HUES6 (cell line): Measurements from ENCODE around the gene HNF4A.

ENCODE experiments used
- H3K27ac ChIP-seq: 2 replicates; pipeline ENCODE4 v1.7.0; 2013; ENCODE audit warnings: low read depth, mild to moderate bottlenecking, low read length, inconsistent platforms
- H3K27me3 ChIP-seq: 2 replicates; pipeline ENCODE4 v1.6.1; 2013; ENCODE audit warnings: low read length; ENCODE audit not compliant: control insufficient read depth, insufficient read depth
- H3K36me3 ChIP-seq: 2 replicates; pipeline ENCODE4 v1.6.1; 2013; ENCODE audit warnings: low read length; ENCODE audit not compliant: control insufficient read depth, insufficient read depth
- H3K4me1 ChIP-seq: 2 replicates; pipeline ENCODE4 v1.6.1; 2013; ENCODE audit warnings: low read length; ENCODE audit not compliant: control insufficient read depth, insufficient read depth
- H3K4me3 ChIP-seq: 2 replicates; pipeline ENCODE4 v1.5.1; 2013; ENCODE audit warnings: low read depth, low read length
- H3K9ac ChIP-seq: one replicate; pipeline ENCODE4 v1.6.1; 2013; ENCODE audit warnings: mild to moderate bottlenecking, low read length
- H3K9me3 ChIP-seq: 2 replicates; pipeline ENCODE4 v1.6.1; 2013; ENCODE audit warnings: low read depth, low read length; ENCODE audit not compliant: control insufficient read depth, insufficient read depth

The HNF4A gene

GRCh38 chr20:44407402-44408184 lies 52.1 kb downstream of the HNF4A start:
- Histone ChIP-seq H3K4me3 (no peak overlapping the region), H3K9me3 (no peaks in the 10 kb centered on the region), H3K27ac (no peak overlapping the region)

GRCh38 chr20:44409132-44409600 lies 53.7 kb downstream of the HNF4A start:
- H3K9ac ChIP-seq: no peak overlapping the region
- H3K4me3 ChIP-seq: no peak overlapping the region
- no peaks in the 10 kb centered on the region for H3K36me3 ChIP-seq
- H3K4me1 ChIP-seq: peaks cover 3% of the 10 kb centered on the region; the same call in 1 of the 2 replicates
- no peaks in the 10 kb centered on the region for H3K9me3 ChIP-seq
- H3K27ac ChIP-seq: no peak overlapping the region
- H3K27me3 ChIP-seq: no peaks in the 10 kb centered on the region

More at GRCh38 chr20:44407402-44408184, 52.1 kb downstream of the HNF4A start:
- H3K4me1 ChIP-seq: peaks cover 1% of the 10 kb centered on the region; the same call in 1 of the 2 replicates
- no peak overlapping the region for H3K9ac ChIP-seq
- no peaks in the 10 kb centered on the region for H3K27me3 ChIP-seq
- no peaks in the 10 kb centered on the region for H3K36me3 ChIP-seq

DNA sequence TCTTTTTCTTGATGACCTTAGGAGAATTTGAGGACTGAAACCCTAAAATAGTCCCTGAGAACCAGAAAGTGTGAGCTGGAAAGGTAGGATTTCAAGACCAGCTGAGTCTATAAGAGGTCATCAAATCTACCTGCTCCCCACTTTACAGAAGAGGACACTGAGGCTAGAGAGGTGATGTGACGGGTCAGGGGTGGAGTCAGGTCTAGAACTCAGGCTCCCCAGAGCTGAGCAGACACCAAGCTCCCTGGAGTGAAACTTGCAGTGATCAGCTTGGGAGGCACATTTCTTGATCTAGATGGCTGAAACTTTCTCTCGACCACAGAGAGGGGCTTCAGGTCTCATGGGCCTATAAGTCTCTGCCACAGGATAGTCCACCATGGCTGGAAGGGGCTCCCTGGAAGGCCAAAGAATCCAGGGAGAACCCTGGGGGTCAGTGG lies 55.1 kb downstream of the HNF4A start:
- H3K27me3 ChIP-seq: no peaks in the 10 kb centered on the region
- no peak overlapping the region for H3K27ac ChIP-seq
- H3K4me3 ChIP-seq: no peak overlapping the region
- H3K4me1 ChIP-seq: peaks cover 3% of the 10 kb centered on the region; the same call in 1 of the 2 replicates
- no peaks in the 10 kb centered on the region for H3K9me3 ChIP-seq
- no peak overlapping the region for H3K9ac ChIP-seq
- H3K36me3 ChIP-seq: no peaks in the 10 kb centered on the region

DNA sequence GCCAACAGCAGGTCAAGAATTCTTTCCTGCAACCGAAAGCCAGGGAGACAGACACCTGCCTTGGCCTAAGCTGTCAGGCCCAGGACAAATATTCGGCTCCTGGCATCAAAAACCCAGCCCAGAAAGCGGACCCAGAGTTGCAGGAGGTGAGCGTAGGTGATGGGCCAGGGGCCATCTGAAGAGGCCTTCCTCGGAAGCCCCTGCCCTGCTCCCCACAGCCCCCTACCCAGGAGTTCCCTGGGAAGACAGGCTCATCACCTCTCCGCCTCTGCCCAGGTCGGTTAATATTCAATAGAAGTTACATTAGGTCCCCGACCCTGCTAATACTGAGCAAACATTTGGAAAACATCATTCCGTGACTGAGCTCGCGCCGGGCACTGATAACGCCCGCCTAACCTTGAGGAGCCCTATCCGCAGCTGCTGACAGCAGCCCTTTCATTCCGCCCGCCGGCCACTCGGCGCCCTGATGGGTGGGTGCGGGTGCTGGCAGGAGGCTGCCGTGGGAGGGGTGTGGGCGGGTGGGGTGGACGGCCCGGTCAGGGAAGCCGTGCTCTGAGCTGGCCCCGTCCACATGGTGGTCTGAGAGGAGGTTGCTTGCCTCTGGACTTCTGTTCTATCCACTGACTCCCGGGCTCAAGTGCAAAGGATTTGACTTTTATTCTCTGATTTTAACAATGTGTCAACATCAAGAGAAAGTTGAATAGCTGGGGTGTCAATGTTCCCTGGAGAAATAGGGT lies 55.7 kb downstream of the HNF4A start:
- Histone ChIP-seq H3K4me3 (no peak overlapping the region), H3K4me1 (peaks cover 3% of the 10 kb centered on the region; the same call in 1 of the 2 replicates), H3K27me3 (peaks cover 2% of the 10 kb centered on the region; the same call in 1 of the 2 replicates), H3K9ac (no peak overlapping the region), H3K27ac (no peak overlapping the region), H3K9me3 (no peaks in the 10 kb centered on the region), H3K36me3 (no peaks in the 10 kb centered on the region)

DNA sequence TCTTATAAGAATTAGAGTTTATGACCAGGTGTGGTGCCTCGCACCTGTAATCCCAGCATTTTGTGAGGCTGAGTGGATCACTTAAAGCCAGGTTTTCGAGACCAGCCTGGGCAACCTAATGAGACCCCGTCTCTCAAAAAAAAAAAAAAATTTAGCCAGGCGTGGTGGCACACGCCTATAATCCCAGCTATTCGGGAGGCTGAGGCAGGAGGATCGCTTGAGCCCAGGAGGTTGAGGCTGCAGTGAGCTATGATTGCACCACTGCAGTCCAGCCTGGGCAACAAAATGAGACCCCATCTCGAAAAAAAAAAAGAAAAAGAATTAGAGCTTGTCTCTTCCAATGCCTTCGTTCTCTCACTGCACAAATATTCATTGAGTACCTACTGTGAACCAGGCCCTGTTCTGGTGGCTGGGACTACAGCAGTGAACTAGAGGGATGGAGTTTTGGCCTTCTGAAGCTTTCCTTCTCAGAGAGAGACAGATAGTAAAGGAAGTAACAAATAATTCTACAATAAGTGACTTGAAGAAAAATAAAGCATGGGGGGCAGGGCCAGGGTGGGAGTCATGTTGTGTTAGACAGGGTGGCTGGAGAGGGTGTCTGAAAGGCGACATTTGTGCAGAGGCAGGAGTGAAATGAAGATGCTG lies 56.4 kb downstream of the HNF4A start:
- peaks cover 3% of the 10 kb centered on the region; the same call in 1 of the 2 replicates for H3K4me1 ChIP-seq
- H3K27me3 ChIP-seq: peaks cover 3% of the 10 kb centered on the region; the same call in 1 of the 2 replicates
- H3K4me3 ChIP-seq: no peak overlapping the region
- H3K27ac ChIP-seq: no peak overlapping the region
- no peak overlapping the region for H3K9ac ChIP-seq
- H3K9me3 ChIP-seq: no peaks in the 10 kb centered on the region
- H3K36me3 ChIP-seq: no peaks in the 10 kb centered on the region

DNA sequence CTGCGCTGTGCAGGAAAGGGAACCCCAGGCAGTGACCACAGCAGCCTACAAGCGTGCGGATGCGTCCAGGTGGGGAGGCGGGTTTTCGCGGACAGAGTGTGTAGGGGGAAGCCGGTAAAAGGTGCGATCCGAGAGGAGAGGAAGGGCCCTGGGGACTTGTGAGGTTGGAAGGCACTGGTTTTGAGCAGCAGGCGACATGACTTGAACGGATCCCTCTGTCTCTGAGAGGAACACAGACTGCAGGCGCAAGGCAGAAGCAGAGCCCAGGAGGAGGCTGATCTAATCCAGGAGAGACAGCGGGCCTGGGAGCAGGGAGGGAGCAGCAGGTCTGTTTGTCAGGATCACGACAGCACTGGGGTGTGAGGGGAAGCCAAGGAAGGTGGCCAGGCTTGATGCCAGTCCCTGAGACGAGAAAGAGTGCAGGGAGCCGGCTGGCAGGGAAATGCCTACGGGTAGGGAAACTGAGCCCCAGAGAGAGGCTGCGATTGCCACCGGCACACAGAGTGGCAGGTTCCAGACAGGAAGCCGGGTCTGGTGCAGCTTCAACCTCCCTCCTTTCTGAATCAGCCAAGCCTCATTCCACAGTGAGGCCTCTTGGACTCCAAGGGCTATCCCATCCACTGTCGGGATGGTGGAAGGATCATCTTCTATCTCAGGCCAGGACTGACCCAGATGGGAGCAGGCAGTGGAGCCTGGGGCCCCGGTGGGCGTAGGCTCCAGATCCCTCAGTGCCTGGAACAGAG lies 57.1 kb downstream of the HNF4A start:
- H3K36me3 ChIP-seq: no peaks in the 10 kb centered on the region
- peaks cover 3% of the 10 kb centered on the region; the same call in 1 of the 2 replicates for H3K4me1 ChIP-seq
- H3K9me3 ChIP-seq: no peaks in the 10 kb centered on the region

DNA sequence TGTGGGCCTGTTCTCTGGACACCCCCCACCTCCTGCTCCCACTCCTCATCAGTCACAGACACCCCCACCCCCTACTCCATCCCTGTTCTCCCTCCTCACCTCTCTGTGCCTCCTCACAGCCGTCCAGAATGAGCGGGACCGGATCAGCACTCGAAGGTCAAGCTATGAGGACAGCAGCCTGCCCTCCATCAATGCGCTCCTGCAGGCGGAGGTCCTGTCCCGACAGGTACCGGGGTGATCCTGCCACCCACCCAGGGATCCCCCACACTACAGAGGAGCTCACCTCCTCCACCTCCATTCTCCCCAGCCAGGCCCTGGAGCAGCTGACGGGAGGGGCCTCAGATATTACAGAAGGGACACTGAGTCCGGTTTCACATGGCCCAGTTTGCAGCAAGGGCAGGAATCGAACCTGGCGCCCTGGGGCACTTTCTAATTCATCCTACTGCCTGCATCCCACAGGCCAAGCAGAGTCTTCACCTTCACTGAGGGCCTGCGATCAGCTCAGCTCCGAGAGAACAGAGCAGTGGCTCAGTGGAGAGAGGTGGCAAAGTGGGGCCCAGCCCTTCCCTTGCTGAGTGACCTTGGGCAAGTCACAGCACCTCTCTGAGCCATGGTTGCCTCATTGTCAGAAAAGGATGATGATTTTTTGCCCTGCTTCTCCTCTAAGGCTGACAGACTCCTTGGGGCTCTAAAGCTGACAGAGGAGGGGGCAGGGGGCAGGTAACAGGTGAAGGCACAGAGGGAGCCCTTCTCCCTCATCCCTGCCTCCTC lies 58.3 kb downstream of the HNF4A start:
- no peaks in the 10 kb centered on the region for H3K36me3 ChIP-seq
- no peak overlapping the region for H3K27ac ChIP-seq
- no peaks in the 10 kb centered on the region for H3K9me3 ChIP-seq
- H3K4me3 ChIP-seq: no peak overlapping the region
- H3K27me3 ChIP-seq: peaks cover 3% of the 10 kb centered on the region; the same call in 1 of the 2 replicates
- H3K9ac ChIP-seq: no peak overlapping the region
- peaks cover 3% of the 10 kb centered on the region; the same call in 1 of the 2 replicates for H3K4me1 ChIP-seq

More for the DNA sequence above, 57.1 kb downstream of the HNF4A start:
- Histone ChIP-seq H3K27ac (no peak overlapping the region), H3K4me3 (no peak overlapping the region), H3K27me3 (peaks cover 3% of the 10 kb centered on the region; the same call in 1 of the 2 replicates), H3K9ac (no peak overlapping the region)

GRCh38 chr20:44414346-44414714 lies 58.8 kb downstream of the HNF4A start:
- no peak overlapping the region for H3K9ac ChIP-seq
- H3K36me3 ChIP-seq: no peaks in the 10 kb centered on the region
- H3K27me3 ChIP-seq: peaks cover 3% of the 10 kb centered on the region; the same call in 1 of the 2 replicates
- no peak overlapping the region for H3K4me3 ChIP-seq
- H3K9me3 ChIP-seq: no peaks in the 10 kb centered on the region
- H3K4me1 ChIP-seq: peaks cover 3% of the 10 kb centered on the region; the same call in 1 of the 2 replicates
- H3K27ac ChIP-seq: no peak overlapping the region

DNA sequence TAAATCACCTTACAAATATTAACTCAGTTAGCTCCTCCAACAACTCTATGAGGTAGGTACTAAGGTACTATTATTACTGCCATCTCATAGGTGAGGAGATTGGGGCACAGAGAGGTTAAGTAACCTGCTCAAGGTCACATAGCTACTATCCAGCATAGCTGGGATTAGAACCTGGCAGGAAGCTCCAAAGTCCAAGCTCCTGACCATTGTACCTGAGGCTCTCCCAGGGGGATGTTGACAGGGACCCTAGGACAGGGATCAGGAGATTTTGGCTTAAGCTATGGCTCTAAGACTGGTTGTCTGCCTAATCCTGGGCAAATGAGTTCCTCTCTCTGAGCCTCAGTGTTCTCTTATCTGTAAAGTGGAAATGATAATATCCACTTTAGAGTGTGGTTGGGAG lies 59.3 kb downstream of the HNF4A start:
- H3K36me3 ChIP-seq: no peaks in the 10 kb centered on the region
- H3K27ac ChIP-seq: no peak overlapping the region
- no peak overlapping the region for H3K4me3 ChIP-seq
- no peaks in the 10 kb centered on the region for H3K9me3 ChIP-seq
- H3K4me1 ChIP-seq: peaks cover 3% of the 10 kb centered on the region; the same call in 1 of the 2 replicates
- peaks cover 3% of the 10 kb centered on the region; the same call in 1 of the 2 replicates for H3K27me3 ChIP-seq
- no peak overlapping the region for H3K9ac ChIP-seq
